Activated CD8-positive, alpha-beta T cell treated with anti-CD3 and anti-CD28 coated beads for 36 hours (primary cell): ENCODE results near the gene LRBA. TPM values are rescaled to one million over a fixed set of nuclear protein-coding genes. Genes with fewer than 3 reads are reported as not detected.

Experiments used
- ATAC-seq: fragments of 200-7000 bp; cut with Tn5 transposase; one replicate; pipeline ENCODE4 v1.10.0; 2021; ENCODE audit warnings: mild to moderate bottlenecking, moderate library complexity
- CTCF ChIA-PET: fragments of 350-600 bp; sonication (Branson Sonifier 250); formaldehyde crosslinking; loops from one replicate; lab custom pipeline; 2021; ENCODE audit warnings: antibody characterized with exemption; lab: Charles Lee
- POLR2A ChIA-PET: fragments of 350-600 bp; sonication (Branson Sonifier 250); formaldehyde crosslinking; loops from one replicate; lab custom pipeline; 2021; ENCODE audit warnings: antibody characterized with exemption; lab: Charles Lee
- DNase-seq: peaks from one replicate; pipeline ENCODE4 v3.0.0-alpha.2; 2020
- H3K27ac Mint-ChIP-seq: one replicate; pipeline ENCODE4 v1.8.0; 2021; ENCODE audit warnings: mild to moderate bottlenecking, mixed read lengths
- H3K27me3 Mint-ChIP-seq: one replicate; pipeline ENCODE4 v1.8.0; 2021; ENCODE audit warnings: mixed read lengths
- H3K36me3 Mint-ChIP-seq: one replicate; pipeline ENCODE4 v1.8.0; 2021; ENCODE audit warnings: low read depth, mixed read lengths
- H3K4me1 Mint-ChIP-seq: one replicate; pipeline ENCODE4 v1.8.0; 2021; ENCODE audit warnings: low read depth, mixed read lengths
- H3K4me3 Mint-ChIP-seq: one replicate; pipeline ENCODE4 v1.8.0; 2021; ENCODE audit warnings: mild to moderate bottlenecking, moderate library complexity, mixed read lengths
- H3K9me3 Mint-ChIP-seq: one replicate; pipeline ENCODE4 v1.8.0; 2021; ENCODE audit warnings: mixed read lengths
- CTCF ChIP-seq: fragments of 200-600 bp; IDR thresholded peaks from one replicate; pipeline ENCODE4 v1.8.0; 2022; ENCODE audit warnings: antibody characterized with exemption, mild to moderate bottlenecking
- intact Hi-C: fragments of 100-400 bp; cut with micrococcal nuclease; formaldehyde crosslinking; loops from one replicate; pipeline ENCODE4 v1.10.0; 2022
- total RNA-seq, 2 experiments: library from RNA; stranded (reverse); gene quantifications; one replicate each; pipeline ENCODE4 v1.2.3, GENCODE V29; 2021

Gene LRBA
- total RNA-seq, 2 experiments from 2014 or later: 48.1 to 52.5 TPM

GRCh38 chr4:150425161-150425560, 589.9 kb downstream of the LRBA start:
- H3K27me3 Mint-ChIP-seq: no peaks in the 10 kb centered on the region
- CTCF ChIA-PET: no interaction called here
- intact Hi-C loops: no loop called here
- TF ChIP-seq CTCF: no peak
- peaks cover 8% of the 10 kb centered on the region for H3K36me3 Mint-ChIP-seq
- no peaks in the 10 kb centered on the region for H3K4me1 Mint-ChIP-seq
- no peak overlapping the region for H3K27ac Mint-ChIP-seq
- no peak for ATAC-seq
- H3K4me3 Mint-ChIP-seq: no peak overlapping the region
- no peaks in the 10 kb centered on the region for H3K9me3 Mint-ChIP-seq
- DNase-seq: no peak
- POLR2A ChIA-PET: no interaction called here

GRCh38 chr4:150423503-150423902, 591.6 kb downstream of the LRBA start:
- H3K27me3 Mint-ChIP-seq: no peaks in the 10 kb centered on the region
- H3K4me3 Mint-ChIP-seq: no peak overlapping the region
- TF ChIP-seq CTCF: no peak
- DNase-seq (no peak), ATAC-seq (no peak)
- H3K9me3 Mint-ChIP-seq: no peaks in the 10 kb centered on the region
- no peak overlapping the region for H3K27ac Mint-ChIP-seq
- ChIA-PET CTCF (interaction anchor here (1.0 kb wide), 1 partner anchor 14 kb away, joined by 3 read pairs; no protein-coding TSS in a partner anchor), POLR2A (interaction anchor here (0.5 kb wide), 1 partner anchor 213 kb away, joined by 3 read pairs; no protein-coding TSS in a partner anchor)
- peaks cover 10% of the 10 kb centered on the region for H3K36me3 Mint-ChIP-seq
- intact Hi-C loops: no loop called here
- no peaks in the 10 kb centered on the region for H3K4me1 Mint-ChIP-seq

GRCh38 chr4:150423074-150423473, 592.0 kb downstream of the LRBA start:
- ChIA-PET POLR2A (no interaction called here), CTCF (interaction anchor here (1.0 kb wide), 1 partner anchor 13 kb away, joined by 3 read pairs; no protein-coding TSS in a partner anchor)
- peaks cover 10% of the 10 kb centered on the region for H3K36me3 Mint-ChIP-seq
- TF ChIP-seq CTCF: no peak
- no peaks in the 10 kb centered on the region for H3K27me3 Mint-ChIP-seq
- H3K4me1 Mint-ChIP-seq: no peaks in the 10 kb centered on the region
- no peaks in the 10 kb centered on the region for H3K9me3 Mint-ChIP-seq
- H3K4me3 Mint-ChIP-seq: no peak overlapping the region
- intact Hi-C loops: no loop called here
- ATAC-seq (no peak), DNase-seq (no peak)
- no peak overlapping the region for H3K27ac Mint-ChIP-seq

- CTCF ChIA-PET: no interaction called here
- H3K27me3 Mint-ChIP-seq: no peaks in the 10 kb centered on the region
- POLR2A ChIA-PET: no interaction called here
- no peaks in the 10 kb centered on the region for H3K9me3 Mint-ChIP-seq
- no peaks in the 10 kb centered on the region for H3K4me1 Mint-ChIP-seq
- H3K4me3 Mint-ChIP-seq: no peak overlapping the region
- TF ChIP-seq CTCF: no peak
- peaks cover 10% of the 10 kb centered on the region for H3K36me3 Mint-ChIP-seq
- no peak overlapping the region for H3K27ac Mint-ChIP-seq
- intact Hi-C loops: no loop called here
- ATAC-seq (no peak), DNase-seq (no peak)
These were observed 593.5 kb downstream of the LRBA start for GRCh38 chr4:150421612-150422011.

- H3K36me3 Mint-ChIP-seq: peaks cover 15% of the 10 kb centered on the region
- ChIA-PET CTCF (no interaction called here), POLR2A (no interaction called here)
- intact Hi-C loops: no loop called here
- H3K27ac Mint-ChIP-seq: no peak overlapping the region
- no peaks in the 10 kb centered on the region for H3K27me3 Mint-ChIP-seq
- no peak for TF ChIP-seq CTCF
- no peak overlapping the region for H3K4me3 Mint-ChIP-seq
- no peaks in the 10 kb centered on the region for H3K4me1 Mint-ChIP-seq
- no peak for DNase-seq
- H3K9me3 Mint-ChIP-seq: no peaks in the 10 kb centered on the region
- ATAC-seq: no peak
These were observed 595.1 kb downstream of the LRBA start for GRCh38 chr4:150419939-150420338.
